HG02970 (cell line): ENCODE data around the gene MLH3.

Experiments used
- ATAC-seq: cut with Tn5 transposase; IDR thresholded peaks from one replicate; pipeline ENCODE4 v1.9.1; 2021; ENCODE audit warnings: mild to moderate bottlenecking, moderate library complexity, moderate number of reproducible peaks; ENCODE audit not compliant: unreplicated experiment, low FRiP score

The MLH3 gene

DNA sequence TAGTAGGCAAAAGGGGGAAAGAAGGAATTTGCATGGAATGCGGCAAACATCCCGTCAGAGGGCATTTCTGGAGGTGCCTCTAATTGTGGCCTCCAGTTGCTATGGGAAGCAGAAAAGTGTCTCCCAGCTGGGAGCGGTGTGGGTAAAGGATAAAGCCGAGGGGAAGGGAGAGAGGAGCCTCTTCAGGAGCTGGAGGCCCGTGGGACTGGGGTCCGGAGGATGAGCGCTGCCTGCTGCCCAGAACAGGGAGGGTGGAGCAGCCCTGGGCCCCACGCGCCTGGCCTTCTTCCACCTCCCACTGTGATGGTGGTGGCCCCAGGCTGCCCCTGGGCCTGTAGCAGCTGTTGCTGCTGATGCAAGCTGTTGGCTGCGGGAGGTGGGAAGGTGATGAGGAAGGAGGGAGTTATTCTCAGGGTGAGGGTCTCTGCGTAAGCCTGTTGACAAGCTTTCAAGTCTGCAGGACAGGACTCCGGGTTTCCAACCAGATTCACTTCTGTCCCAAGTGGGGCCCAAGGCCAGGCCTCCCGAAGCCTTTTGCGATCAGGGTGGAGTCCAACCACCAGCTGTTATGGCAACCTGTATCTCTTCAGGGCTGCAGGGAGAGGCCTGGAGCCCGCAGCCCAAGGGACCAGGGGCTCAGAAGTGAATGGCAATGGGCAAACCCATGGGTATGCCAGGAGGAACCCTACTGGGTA is 76.8 kb downstream of the MLH3 start:
- ATAC-seq, result no peak

DNA sequence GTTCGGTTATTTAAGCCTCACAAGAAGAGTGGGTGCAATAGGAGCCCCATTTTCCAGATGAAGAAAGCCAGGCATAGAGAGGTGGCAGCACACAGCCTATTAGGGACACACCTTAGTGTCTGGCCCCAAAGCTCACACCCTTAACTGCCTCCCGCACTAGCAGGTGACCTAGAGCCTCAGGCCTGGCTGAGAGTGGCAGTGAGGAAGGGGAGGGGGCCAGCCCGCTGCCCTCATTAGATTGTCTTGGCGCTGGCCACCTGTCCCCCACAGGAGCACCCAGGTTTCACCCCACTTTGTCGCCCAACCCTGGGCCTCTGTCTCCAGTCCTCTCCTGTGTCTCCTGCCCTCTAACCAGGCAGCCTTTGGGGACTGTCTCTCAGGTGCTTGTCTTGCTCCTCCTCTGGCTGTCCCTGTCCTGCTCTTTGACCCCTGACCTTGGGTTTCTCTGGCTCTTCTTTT is 77.3 kb downstream of the MLH3 start:
- ATAC-seq, result no peak

DNA sequence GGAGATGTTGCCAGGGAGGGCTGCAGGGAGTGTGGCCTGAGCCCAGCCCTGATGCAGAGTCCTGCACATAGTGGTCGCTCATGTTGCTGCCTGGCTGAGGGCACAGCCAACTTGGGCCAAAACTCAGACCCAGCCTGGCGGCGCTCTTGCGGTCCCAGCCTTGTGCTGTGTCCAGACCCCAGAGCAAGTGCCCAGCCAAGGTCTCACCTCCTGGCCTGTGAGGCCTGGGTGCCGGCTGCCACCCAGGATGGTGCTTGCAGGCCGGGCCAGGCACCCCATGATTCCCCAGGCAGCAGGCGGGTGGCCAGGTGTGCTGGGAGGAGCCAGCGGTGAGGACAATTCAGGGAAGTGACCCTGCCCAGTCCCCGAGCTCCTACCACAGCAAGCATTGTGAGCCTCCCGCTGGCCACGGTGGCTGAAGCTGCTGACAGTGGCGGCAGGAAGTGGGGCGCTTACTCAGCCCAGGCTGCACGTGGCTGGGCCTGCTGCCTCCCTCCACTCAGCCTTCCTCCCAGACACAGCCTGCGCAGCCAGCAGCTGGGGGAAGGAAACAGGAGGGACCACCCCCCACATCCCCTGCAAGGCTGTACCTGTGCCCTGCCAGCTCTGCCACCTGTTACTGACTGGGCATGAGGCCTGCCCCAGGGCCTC is 78.1 kb downstream of the MLH3 start:
- no peak for ATAC-seq

DNA sequence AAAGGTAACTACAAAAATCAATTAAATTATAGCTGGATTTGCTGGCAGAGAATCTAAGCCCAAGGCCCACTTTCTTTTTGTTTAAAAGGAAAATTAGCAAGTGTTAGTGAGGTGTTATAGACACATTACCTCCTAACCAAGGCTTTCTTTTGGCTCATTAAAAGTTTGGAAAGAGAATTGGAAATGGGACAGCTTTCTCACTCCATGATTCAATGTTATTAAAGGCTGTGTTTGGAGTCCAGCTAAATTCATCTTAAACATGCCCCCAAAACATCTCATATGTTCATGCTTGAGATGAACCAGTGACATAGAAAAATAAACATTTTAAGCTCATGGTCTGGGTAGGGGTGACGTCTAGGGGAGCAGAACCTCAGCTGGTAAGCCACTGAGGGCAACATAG is 82.5 kb downstream of the MLH3 start:
- ATAC-seq, result no peak

DNA sequence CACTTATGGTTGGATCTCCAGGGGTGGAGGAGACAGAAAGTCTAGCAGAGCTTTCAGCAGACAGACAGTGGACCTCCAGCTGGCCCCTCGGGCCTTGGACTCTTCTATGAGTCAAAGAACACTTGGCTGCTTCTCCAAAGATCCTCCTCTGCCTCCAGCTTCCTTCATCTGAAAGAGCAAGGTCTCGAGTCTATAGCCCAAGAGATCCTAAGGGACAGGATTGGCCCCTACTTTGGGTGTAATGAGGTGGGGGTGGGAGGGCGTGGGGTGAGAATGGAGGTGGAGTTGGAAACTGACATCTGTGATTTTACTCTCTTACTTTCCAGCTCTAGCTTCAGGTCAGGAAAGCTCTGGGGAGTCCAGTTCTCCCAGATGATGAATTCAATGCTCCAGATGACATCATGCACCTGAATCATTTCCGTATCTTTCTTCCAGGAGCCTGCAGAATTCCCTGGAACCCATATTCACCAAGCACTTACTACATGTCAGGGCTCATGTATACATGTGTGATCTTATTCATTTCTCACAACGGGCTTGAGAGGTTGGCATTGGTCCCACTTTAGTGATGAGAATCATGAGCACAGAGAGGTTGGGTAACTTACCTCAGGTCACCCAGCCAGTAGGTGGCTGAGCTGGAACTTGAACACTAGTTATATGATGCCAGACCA is 85.6 kb downstream of the MLH3 start:
- no peak for ATAC-seq

DNA sequence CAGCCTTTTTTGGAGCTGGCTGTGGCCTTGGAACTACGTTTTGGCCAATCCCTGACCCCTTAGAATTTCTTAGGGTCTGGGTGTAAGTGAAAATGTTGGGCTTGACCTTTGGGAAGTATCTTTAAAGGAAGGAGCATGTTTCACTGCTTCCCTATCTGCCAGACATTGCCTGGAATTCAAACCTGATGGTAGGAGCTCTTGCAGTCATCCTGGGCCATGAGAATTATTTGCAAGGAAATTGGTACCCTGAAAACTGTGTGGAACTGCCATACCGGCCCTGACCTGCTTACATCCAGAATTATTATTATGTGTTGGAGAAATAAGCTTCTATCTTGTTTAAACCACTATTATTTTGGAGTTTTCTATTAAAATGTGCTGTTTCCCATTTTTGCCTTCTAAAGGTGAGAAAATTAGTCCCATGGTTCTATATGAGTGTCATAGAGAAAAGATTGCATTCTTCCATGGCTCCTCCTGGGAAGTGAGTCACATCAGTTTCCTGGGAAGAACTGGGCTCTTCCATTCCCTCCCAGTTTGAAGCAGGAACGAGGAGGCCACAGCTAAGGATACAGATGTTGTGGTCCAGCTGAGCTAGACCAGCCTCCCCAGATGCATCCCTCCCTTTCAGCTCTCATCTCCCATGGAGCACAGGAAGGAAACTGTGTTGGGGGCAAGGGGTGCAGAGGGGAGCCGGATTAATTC is 86.3 kb downstream of the MLH3 start:
- no peak for ATAC-seq
